Measurements from ENCODE around the gene SIPA1L2.
A peak's percentile ranks its signal among the peaks of the same experiment; 100 is the strongest.

Gene SIPA1L2

DNA sequence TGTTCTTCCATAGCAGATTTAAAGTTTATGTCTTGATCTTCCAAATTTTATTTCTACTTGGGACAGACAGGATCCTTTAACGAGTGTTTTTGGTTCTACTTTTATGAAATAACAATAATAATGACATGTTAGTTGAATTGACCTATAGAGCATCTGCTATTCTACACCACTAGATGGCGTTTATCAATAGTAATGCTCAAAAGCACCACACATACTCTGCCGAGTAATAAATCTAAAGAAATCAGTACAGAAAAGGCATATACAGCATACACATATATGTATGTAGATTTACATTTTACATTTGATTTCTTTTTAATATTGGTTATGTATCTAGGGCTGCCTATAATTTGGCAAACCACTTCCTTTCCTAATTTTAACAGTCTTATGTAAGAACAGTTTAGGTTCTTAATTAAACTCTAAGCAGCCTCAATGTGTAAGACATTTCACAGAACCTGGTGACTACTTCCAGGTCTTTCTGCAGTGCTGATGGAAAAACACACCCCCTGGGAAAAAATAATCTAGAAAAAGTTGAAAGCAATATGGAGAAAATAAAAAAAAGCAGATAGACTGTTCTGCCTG is 5.9 kb upstream of the SIPA1L2 start:
- no peaks in the 10 kb centered on the region for H3K36me3 ChIP-seq (ENCODE audit: control insufficient read depth, insufficient read depth, low read length)
- H3K4me3 ChIP-seq (ENCODE audit: low read length), result no peak overlapping the region
- peaks cover 3% of the 10 kb centered on the region for H3K4me1 ChIP-seq (ENCODE audit: control insufficient read depth, insufficient read depth, low read length)
- no peaks in the 10 kb centered on the region for H3K27me3 ChIP-seq (ENCODE audit: control insufficient read depth, insufficient read depth, low read length)
- no peak overlapping the region for H3K27ac ChIP-seq (ENCODE audit: low read depth, low read length)
- no peak overlapping the region for H3K9ac ChIP-seq (ENCODE audit: low read length)

DNA sequence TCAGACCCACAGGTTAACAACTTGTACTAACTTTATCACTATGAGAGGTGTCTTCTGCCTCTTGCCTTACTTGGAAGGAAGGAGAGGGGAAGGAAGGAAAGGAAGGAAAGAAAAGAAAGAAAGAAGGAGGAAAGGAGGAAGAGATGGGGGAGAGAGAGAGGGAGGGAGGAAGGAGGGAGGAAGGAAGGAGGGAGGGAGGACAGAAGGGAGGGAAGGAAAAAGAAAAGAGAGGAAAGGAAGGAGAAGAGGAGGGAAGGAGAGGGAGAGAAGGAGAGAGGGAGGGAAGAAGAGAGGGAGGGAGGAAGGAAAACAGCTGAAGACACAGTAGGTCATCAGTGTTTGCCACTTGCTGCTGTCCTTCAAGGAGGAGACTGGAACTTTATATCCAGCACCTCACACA is 5.3 kb upstream of the SIPA1L2 start:
- H3K27me3 ChIP-seq (ENCODE audit: control insufficient read depth, insufficient read depth, low read length), result no peaks in the 10 kb centered on the region
- no peaks in the 10 kb centered on the region for H3K36me3 ChIP-seq (ENCODE audit: control insufficient read depth, insufficient read depth, low read length)
- H3K4me3 ChIP-seq (ENCODE audit: low read length), result no peak overlapping the region
- H3K27ac ChIP-seq (ENCODE audit: low read depth, low read length), result no peak overlapping the region
- H3K4me1 ChIP-seq (ENCODE audit: control insufficient read depth, insufficient read depth, low read length), result peaks cover 4% of the 10 kb centered on the region
- no peak overlapping the region for H3K9ac ChIP-seq (ENCODE audit: low read length)

DNA sequence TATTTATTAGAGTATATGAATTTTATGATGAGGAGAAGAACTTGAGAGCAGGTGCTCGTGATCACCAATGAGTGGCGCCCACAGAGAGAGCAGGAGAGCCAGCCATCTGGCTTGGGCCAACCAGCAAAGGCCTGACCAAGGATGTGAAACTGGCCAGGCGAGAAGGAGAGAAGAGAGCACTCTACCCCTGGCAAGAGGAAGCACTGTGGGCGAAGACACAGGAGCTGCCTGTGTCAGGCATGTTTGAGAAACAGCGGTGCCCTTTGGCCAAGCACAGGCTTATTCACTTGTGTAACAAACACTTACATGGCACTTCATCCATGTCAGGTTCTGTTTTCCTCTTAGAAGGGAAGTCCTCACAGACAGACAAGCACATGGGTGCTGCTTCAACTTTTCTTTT is 4.2 kb upstream of the SIPA1L2 start:
- Histone ChIP-seq H3K27me3 (ENCODE audit: control insufficient read depth, insufficient read depth, low read length) (no peaks in the 10 kb centered on the region), H3K36me3 (ENCODE audit: control insufficient read depth, insufficient read depth, low read length) (no peaks in the 10 kb centered on the region), H3K27ac (ENCODE audit: low read depth, low read length) (no peak overlapping the region), H3K4me3 (ENCODE audit: low read length) (no peak overlapping the region), H3K9ac (ENCODE audit: low read length) (no peak overlapping the region), H3K4me1 (ENCODE audit: control insufficient read depth, insufficient read depth, low read length) (peaks cover 4% of the 10 kb centered on the region)

DNA sequence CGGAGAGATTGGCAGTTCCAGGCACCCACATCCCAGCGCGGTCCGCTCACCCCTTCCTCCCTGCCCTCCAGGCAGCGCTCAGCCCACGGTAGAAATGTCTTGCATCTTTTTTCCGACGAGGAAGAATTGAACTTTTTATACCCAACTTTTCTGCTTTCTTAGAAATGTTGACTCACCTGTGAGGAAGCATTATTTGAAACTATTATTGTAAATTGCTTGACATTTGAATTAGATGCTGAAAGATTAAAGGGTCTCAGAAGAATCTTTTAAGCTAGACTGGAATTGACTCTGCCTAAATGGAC is 912 bp upstream of the SIPA1L2 start:
- peaks cover 8% of the 10 kb centered on the region for H3K4me1 ChIP-seq (ENCODE audit: control insufficient read depth, insufficient read depth, low read length)
- peak overlapping the region; percentile 92 for H3K27ac ChIP-seq (ENCODE audit: low read depth, low read length)
- H3K4me3 ChIP-seq (ENCODE audit: low read length), result peak overlapping the region; percentile 83
- H3K36me3 ChIP-seq (ENCODE audit: control insufficient read depth, insufficient read depth, low read length), result no peaks in the 10 kb centered on the region
- no peaks in the 10 kb centered on the region for H3K27me3 ChIP-seq (ENCODE audit: control insufficient read depth, insufficient read depth, low read length)
- H3K9ac ChIP-seq (ENCODE audit: low read length), result peak overlapping the region; percentile 37

DNA sequence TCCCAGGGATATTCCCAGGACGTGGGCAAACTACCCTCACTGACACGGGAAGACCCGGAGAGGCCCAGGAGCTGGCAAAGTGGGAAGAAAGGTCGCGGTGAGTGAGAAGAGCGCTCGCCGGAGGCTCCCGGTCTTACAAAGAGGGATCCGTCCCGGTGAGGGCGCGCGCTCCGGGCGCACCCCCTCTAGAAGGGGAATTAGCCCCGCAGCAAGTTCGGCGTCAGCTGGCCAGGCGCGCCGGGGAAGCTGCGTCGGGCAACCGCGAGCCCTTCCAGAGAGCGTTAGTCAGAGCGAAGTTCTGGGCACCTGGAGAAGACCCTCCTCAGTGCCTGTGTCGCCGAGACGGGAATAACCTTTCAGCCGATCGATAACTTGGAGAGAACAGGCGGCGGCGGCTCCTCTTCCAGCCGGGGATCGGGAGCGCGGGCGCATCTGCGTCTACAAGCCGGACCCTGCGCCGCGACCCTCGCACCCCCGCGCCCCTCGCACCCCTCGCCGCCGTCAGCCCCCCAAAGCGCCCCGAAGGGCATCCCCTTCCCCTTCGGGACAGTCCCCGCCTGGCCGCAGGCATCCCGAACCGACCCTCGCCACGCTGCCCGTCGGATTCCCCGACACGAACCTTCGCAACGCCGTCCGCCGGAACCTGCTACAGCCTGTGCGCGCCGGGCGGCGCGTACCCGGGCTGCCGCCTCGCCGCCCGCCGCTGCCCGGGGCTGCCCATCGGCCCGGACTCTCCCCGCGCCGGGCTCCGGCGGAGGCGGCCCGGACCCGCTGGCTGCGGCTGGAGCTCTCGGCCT is 485 bp downstream of the SIPA1L2 start:
- peak overlapping the region; percentile 24 for H3K9ac ChIP-seq (ENCODE audit: low read length)
- peak overlapping the region; percentile 69 for H3K4me3 ChIP-seq (ENCODE audit: low read length)
- no peaks in the 10 kb centered on the region for H3K36me3 ChIP-seq (ENCODE audit: control insufficient read depth, insufficient read depth, low read length)
- H3K27ac ChIP-seq (ENCODE audit: low read depth, low read length), result peak overlapping the region; percentile 57
- peaks cover 8% of the 10 kb centered on the region for H3K4me1 ChIP-seq (ENCODE audit: control insufficient read depth, insufficient read depth, low read length)
- H3K27me3 ChIP-seq (ENCODE audit: control insufficient read depth, insufficient read depth, low read length), result no peaks in the 10 kb centered on the region

DNA sequence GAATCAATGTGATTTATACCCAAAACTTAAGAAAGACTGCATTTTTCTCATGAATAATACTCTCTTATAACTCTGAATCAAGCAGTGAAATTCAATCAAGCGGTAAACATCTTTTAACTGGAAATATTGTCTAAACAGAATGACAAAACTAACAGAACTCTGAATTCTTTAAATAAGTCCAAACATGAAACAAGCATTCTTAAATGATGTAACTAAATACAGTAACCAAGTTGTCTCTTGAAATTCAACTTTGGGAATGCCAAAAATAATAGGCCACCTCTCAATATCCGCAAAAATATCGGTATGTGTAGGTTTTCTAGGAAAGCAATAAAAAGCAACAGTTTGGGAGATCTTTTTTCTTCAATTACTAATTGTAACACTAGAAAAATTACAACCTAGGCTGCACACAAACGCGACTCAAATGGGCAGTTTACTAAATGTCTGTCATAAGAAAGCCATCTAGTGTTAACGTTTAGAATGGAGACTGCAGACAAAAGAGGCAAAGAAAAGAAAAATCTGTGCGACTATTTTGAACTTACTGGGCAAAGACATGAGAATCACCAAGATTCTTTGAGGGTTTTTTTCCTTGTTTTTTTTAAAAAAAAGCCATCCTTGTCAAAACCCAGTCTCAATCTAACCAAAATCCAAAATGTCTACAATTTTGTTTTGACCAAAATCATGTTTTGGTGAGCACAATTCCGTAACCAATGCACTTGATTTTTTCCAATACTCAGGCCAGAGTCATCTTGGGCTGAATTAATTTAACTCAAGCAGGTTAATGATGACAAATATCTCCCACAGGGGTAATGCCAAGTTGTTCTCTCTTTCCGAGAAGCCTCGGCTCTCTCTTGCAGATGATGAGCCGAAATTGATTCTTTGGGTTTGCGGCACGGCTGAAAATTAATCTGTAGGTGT is 1.3 kb downstream of the SIPA1L2 start:
- Histone ChIP-seq H3K27ac (ENCODE audit: low read depth, low read length) (peak overlapping the region; percentile 57), H3K27me3 (ENCODE audit: control insufficient read depth, insufficient read depth, low read length) (no peaks in the 10 kb centered on the region), H3K4me3 (ENCODE audit: low read length) (peak overlapping the region; percentile 69), H3K4me1 (ENCODE audit: control insufficient read depth, insufficient read depth, low read length) (peaks cover 8% of the 10 kb centered on the region), H3K36me3 (ENCODE audit: control insufficient read depth, insufficient read depth, low read length) (no peaks in the 10 kb centered on the region), H3K9ac (ENCODE audit: low read length) (peak overlapping the region; percentile 24)

DNA sequence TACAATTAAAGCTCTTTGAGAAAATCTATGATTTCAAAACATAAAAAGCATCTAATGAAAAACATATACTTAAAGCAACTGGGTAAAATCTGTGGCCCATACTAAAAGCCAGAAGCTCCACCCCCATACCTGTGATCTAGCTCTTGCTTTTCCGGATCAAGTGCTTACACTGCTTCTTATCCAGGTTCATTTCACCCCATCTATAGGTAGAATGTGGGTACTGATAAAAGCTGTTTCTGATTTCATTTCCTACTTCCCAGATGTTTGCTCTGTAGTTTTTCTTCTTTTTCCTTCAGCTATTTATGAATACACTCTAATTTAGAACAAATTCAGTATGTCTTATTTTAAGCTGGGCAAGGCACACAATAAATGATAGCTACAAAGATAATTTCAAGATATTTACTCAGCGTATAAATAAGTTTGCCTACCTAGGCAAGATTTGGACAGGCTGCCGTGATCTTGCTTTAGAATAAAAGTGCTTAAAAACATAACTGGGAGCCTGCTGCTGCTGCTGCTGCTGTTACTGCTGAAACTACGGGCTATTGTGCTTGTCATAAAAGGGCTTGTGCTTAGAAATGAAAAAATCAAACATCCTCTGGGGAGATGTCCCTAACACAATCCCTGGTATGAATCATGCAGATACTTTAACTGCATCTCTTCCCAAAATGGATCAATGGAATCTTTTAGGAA is 2.1 kb downstream of the SIPA1L2 start:
- H3K36me3 ChIP-seq (ENCODE audit: control insufficient read depth, insufficient read depth, low read length), result no peaks in the 10 kb centered on the region
- peak overlapping the region; percentile 17 for H3K27ac ChIP-seq (ENCODE audit: low read depth, low read length)
- peak overlapping the region; percentile 33 for H3K4me3 ChIP-seq (ENCODE audit: low read length)
- no peak overlapping the region for H3K9ac ChIP-seq (ENCODE audit: low read length)
- no peaks in the 10 kb centered on the region for H3K27me3 ChIP-seq (ENCODE audit: control insufficient read depth, insufficient read depth, low read length)
- peaks cover 8% of the 10 kb centered on the region for H3K4me1 ChIP-seq (ENCODE audit: control insufficient read depth, insufficient read depth, low read length)

DNA sequence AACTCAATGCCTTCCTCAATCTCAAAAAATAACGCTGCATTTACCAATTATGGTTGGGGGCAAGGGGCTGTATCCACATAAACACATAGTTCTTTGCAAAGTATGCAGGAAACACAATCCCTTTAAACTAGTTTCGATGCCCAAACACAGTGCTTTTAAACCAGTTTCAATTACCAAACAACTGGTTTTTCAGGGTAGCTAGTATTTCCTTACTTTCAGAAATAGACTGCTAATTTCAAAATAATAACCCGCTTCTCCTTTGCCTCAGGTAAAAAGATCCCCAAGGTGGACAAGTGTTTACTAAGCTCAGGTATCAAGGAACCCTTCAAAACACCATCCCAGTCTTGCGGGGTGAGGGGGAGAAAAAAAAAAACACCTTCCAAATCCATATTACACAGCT is 2.8 kb downstream of the SIPA1L2 start:
- no peak overlapping the region for H3K9ac ChIP-seq (ENCODE audit: low read length)
- H3K27ac ChIP-seq (ENCODE audit: low read depth, low read length), result no peak overlapping the region
- no peaks in the 10 kb centered on the region for H3K36me3 ChIP-seq (ENCODE audit: control insufficient read depth, insufficient read depth, low read length)
- H3K27me3 ChIP-seq (ENCODE audit: control insufficient read depth, insufficient read depth, low read length), result no peaks in the 10 kb centered on the region
- H3K4me1 ChIP-seq (ENCODE audit: control insufficient read depth, insufficient read depth, low read length), result peaks cover 8% of the 10 kb centered on the region
- no peak overlapping the region for H3K4me3 ChIP-seq (ENCODE audit: low read length)

DNA sequence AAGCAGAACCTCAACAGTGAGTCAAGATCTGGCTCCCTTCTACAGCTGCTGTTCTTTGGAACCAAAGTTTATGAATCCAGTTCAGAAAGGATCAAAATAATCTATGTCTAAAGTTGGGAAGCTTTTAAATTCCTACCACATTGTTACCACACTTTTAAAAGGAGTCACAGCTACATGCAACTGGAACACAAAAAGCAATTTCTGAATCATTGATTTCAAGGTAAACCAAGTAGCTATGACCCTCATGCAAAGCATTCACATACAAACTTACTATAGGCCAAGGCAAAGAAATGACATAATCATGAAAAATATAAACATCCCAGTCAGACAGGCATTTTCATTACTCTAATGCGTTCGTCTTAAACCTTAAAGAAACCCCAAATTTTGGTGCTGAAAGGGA is 3.5 kb downstream of the SIPA1L2 start:
- Histone ChIP-seq H3K9ac (ENCODE audit: low read length) (no peak overlapping the region), H3K27me3 (ENCODE audit: control insufficient read depth, insufficient read depth, low read length) (no peaks in the 10 kb centered on the region), H3K27ac (ENCODE audit: low read depth, low read length) (no peak overlapping the region), H3K4me3 (ENCODE audit: low read length) (no peak overlapping the region), H3K4me1 (ENCODE audit: control insufficient read depth, insufficient read depth, low read length) (peaks cover 8% of the 10 kb centered on the region), H3K36me3 (ENCODE audit: control insufficient read depth, insufficient read depth, low read length) (no peaks in the 10 kb centered on the region)

DNA sequence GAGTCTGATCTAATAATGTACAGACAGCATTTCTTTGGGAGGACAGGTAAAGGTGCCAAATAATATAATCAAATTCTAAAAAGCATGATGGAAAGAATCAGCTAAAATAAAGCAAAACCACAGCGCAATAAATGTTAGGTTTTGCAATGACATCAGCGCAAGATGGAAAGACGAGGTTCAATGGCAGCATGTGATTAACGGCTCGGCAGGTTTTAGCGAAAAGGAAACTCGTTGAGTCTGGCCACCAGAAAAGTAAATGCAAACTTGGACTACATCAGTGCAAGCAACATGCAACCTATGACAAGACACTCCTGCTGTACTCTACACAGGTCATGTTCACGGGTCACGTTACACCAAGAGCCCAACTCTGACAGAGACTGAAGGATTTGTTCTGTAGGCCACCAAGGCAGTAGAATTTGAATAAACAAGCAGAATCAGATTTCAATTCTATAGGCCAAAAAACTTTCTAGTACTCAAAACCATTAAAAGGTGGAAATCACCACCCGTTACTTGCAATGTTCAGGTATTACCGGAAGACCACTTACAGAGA is 4.5 kb downstream of the SIPA1L2 start:
- peaks cover 8% of the 10 kb centered on the region for H3K4me1 ChIP-seq (ENCODE audit: control insufficient read depth, insufficient read depth, low read length)
- H3K9ac ChIP-seq (ENCODE audit: low read length), result no peak overlapping the region
- no peak overlapping the region for H3K27ac ChIP-seq (ENCODE audit: low read depth, low read length)

DNA sequence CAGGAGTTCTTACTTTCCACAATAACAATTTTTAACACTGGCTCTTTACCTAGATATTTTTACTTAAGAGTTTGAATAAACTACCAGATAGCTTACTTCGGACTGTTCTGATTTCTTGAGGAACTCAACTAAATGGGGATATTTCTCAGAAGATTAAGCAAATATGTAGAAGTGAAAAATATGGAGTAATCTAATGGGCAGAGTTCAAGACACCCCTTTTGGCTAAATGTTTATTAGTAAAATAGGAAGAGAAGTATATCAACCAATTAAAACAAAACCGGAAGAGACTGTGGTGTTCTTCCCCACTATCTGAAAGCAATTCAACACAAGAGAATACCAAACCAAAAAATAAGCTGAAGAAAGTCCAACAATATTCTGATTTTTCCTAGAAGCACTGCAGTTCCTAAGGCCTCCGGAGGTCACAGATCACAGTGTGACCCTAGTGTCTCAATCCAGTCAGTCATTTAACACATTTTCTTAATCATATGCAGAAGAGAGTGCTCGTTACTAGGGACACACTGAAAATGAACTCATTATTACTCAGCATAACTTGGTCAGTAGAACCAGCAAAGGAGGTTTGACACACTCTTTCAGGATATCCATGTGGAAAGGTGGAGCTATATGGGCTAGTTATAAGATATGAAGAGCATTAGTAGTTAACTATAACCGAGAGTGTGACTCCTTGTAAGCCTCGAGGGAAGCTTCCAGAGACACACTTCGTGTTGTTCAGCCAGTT is 5.2 kb downstream of the SIPA1L2 start:
- H3K27ac ChIP-seq (ENCODE audit: low read depth, low read length), result no peak overlapping the region

More for the DNA sequence above, 4.5 kb downstream of the SIPA1L2 start:
- H3K36me3 ChIP-seq (ENCODE audit: control insufficient read depth, insufficient read depth, low read length), result no peaks in the 10 kb centered on the region
- no peak overlapping the region for H3K4me3 ChIP-seq (ENCODE audit: low read length)
- no peaks in the 10 kb centered on the region for H3K27me3 ChIP-seq (ENCODE audit: control insufficient read depth, insufficient read depth, low read length)

More for the DNA sequence above, 5.2 kb downstream of the SIPA1L2 start:
- Histone ChIP-seq H3K4me1 (ENCODE audit: control insufficient read depth, insufficient read depth, low read length) (peaks cover 12% of the 10 kb centered on the region), H3K9ac (ENCODE audit: low read length) (no peak overlapping the region), H3K27me3 (ENCODE audit: control insufficient read depth, insufficient read depth, low read length) (no peaks in the 10 kb centered on the region), H3K36me3 (ENCODE audit: control insufficient read depth, insufficient read depth, low read length) (no peaks in the 10 kb centered on the region), H3K4me3 (ENCODE audit: low read length) (peak overlapping the region; percentile 25)
